Esophagus muscularis mucosa (tissue), 4 donors: Measurements from ENCODE around the gene NSD2. TPM values are rescaled to one million over a fixed set of nuclear protein-coding genes. Genes with fewer than 3 reads are reported as not detected.

Experiments used
- DNase-seq: peaks from one replicate; pipeline ENCODE4 v3.0.0-alpha.2; 2017; ENCODE audit errors: extremely low spot score
- H3K27ac ChIP-seq, 4 donors: fragments of 200-600 bp; sonication (generic); replicated peaks in 1 of 4; 1 replicate in 3 of 4; 2 replicates in 1 of 4; pipeline ENCODE4 v1.5.1; 2016 to 2019; ENCODE audit warnings: mild to moderate bottlenecking in 1 of 4
- H3K27me3 ChIP-seq, 4 donors: fragments of 200-600 bp; sonication (generic); one replicate each; pipeline versions ENCODE4 v1.5.1 to v1.6.0; 2016 to 2019
- H3K36me3 ChIP-seq, 4 donors: fragments of 200-600 bp; sonication (generic); one replicate each; pipeline ENCODE4 v1.5.1; 2016 to 2019
- H3K4me1 ChIP-seq, 4 donors: fragments of 200-600 bp; sonication (generic); one replicate each; pipeline ENCODE4 v1.5.1; 2016 to 2019
- H3K4me3 ChIP-seq, 4 donors: fragments of 200-600 bp; sonication (generic); 1 replicate in 2 of 4; 2 replicates in 2 of 4; pipeline ENCODE4 v1.5.1; 2016 to 2019; ENCODE audit warnings: mild to moderate bottlenecking in 4 of 4, moderate library complexity in 1 of 4
- H3K9me3 ChIP-seq, 4 donors: fragments of 200-600 bp; sonication (generic); 1 replicate in 3 of 4; 2 replicates in 1 of 4; pipeline ENCODE4 v1.5.1; 2016 to 2019
- EP300 ChIP-seq: sonication (generic); formaldehyde crosslinking; IDR thresholded peaks from one replicate; pipeline ENCODE4 v1.6.1; 2017; ENCODE audit warnings: antibody characterized with exemption
- POLR2A ChIP-seq: fragments of 450-650 bp; IDR thresholded peaks from one replicate; pipeline ENCODE4 v1.6.1; 2017; ENCODE audit warnings: antibody characterized with exemption, moderate library complexity, mild to moderate bottlenecking, low read depth
- POLR2AphosphoS5 ChIP-seq, 2 donors: sonication (generic); formaldehyde crosslinking; IDR thresholded peaks; one replicate each; pipeline ENCODE4 v1.6.1; 2017; ENCODE audit warnings: antibody characterized with exemption in 2 of 2
- WGBS: methylation state at CpG from one replicate; pipeline ENCODE4 v1.1.5; 2018; 5-methylcytosine and 5-hydroxymethylcytosine counted together
- intact Hi-C: fragments of 100-400 bp; cut with DNase I; formaldehyde crosslinking; loops from one replicate; pipeline ENCODE4 v1.15.1; 2023
- total RNA-seq, 4 donors: library from RNA; depleted of rRNA; stranded (reverse); fragments of >200 nt; gene quantifications; one replicate each; pipeline versions ENCODE4 v1.1.0 to v1.2.1, GENCODE V29; 2016
- TF ChIP-seq, protein P1 (sequence below), 3 experiments: fragments of 200-600 bp in 2 of 3; fragments of 450-650 bp in 1 of 3; sonication (generic) in 2 of 3; IDR thresholded peaks; one replicate each; pipeline ENCODE4 v1.5.1; 2017 to 2019; ENCODE audit warnings: antibody characterized with exemption in 3 of 3, mild to moderate bottlenecking in 2 of 3, moderate library complexity in 1 of 3

Gene NSD2
- total RNA-seq, 4 donors from 2014 or later: 31.8 to 44.2 (median 37.5) TPM

DNA sequence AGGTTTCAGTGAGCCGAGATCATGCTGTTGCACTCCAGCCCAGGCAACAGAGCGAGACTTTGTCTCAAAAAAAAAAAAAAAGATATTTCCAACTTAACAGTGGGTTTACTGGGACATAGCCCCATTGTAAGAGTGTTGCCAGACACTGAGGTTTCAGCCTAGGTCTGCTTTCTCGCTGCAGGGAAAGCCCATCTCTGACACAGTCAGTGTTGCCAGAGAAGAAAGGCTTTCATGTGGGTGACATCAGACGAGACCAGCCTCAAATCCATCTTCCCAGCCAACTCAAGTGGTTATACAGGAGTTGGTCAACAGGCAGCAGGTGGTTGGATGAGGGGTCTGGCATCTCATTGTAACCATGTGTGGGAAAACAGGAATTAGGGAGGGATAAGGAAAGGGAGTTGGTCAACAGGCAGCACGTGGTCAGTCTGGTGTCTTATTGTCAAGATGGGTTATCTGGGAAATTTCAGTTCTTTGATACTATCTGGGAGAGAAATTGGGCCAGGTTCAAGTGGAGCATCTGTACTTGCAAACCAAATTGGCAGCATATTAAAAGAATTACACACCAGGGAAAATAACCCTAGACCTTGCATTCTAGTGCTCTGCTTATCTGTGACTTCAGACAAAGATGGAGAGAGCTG, 96.4 kb downstream of the NSD2 start:
- intact Hi-C loops: no loop called here
- Histone ChIP-seq H3K36me3 (peaks cover 7 to 60% (median 49%) of the 10 kb centered on the region in 4 donors), H3K9me3 (no peaks in the 10 kb centered on the region), H3K4me1 (no peaks in the 10 kb centered on the region), H3K27ac (no peak overlapping the region), H3K4me3 (no peak overlapping the region), H3K27me3 (no peaks in the 10 kb centered on the region)
- WGBS: 78% methylated on average over 5 of the region's 5 CpGs
- TF ChIP-seq, protein P1, sequence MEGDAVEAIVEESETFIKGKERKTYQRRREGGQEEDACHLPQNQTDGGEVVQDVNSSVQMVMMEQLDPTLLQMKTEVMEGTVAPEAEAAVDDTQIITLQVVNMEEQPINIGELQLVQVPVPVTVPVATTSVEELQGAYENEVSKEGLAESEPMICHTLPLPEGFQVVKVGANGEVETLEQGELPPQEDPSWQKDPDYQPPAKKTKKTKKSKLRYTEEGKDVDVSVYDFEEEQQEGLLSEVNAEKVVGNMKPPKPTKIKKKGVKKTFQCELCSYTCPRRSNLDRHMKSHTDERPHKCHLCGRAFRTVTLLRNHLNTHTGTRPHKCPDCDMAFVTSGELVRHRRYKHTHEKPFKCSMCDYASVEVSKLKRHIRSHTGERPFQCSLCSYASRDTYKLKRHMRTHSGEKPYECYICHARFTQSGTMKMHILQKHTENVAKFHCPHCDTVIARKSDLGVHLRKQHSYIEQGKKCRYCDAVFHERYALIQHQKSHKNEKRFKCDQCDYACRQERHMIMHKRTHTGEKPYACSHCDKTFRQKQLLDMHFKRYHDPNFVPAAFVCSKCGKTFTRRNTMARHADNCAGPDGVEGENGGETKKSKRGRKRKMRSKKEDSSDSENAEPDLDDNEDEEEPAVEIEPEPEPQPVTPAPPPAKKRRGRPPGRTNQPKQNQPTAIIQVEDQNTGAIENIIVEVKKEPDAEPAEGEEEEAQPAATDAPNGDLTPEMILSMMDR (IDR thresholded peaks at IDR 0.05): no peak
- TF ChIP-seq POLR2A (no peak), POLR2AphosphoS5 (IDR thresholded peaks at IDR 0.05) (no peak)
- DNase-seq: no peak

DNA sequence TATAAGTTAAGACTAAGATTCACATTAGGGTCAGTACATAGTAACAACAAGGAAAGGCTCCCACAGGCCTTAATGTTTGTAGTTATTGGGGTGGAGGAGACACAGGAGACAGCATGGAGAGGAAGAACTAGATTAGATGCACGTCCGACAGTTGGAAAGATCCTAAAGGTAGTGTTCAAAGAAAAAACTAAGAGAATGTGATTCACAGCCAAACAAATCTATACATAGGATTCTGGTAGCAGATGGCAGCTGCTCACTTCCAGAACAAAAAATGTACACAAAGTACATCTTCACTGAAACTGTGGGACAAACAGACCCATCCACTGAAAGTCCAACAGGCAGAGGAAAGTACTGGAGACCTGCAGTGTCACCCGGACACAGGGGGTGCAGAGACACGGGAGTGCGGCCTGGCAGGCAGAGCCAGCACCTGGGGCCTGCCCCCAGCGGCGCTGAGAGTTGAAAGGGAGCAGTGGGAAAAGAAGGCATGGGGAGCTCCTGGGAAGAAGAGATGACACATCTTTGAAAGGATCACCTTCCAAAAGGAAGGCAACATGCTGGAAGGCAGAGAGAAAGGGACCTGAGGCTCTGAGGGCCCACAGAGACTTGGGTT, 97.6 kb downstream of the NSD2 start:
- no peak overlapping the region for H3K4me3 ChIP-seq
- no peak for DNase-seq
- intact Hi-C loops: no loop called here
- no peak overlapping the region for H3K27ac ChIP-seq
- TF ChIP-seq EP300 (no peak), POLR2AphosphoS5 (IDR thresholded peaks at IDR 0.05) (no peak), POLR2A (no peak)
- TF ChIP-seq, protein P1 (IDR thresholded peaks at IDR 0.05): no peak
- no peaks in the 10 kb centered on the region for H3K9me3 ChIP-seq
- no peaks in the 10 kb centered on the region for H3K4me1 ChIP-seq
- H3K27me3 ChIP-seq: no peaks in the 10 kb centered on the region
- H3K36me3 ChIP-seq: peaks cover 0 to 54% (median 48%) of the 10 kb centered on the region in 4 donors
- 90% methylated on average over 7 of the region's 7 CpGs for WGBS

DNA sequence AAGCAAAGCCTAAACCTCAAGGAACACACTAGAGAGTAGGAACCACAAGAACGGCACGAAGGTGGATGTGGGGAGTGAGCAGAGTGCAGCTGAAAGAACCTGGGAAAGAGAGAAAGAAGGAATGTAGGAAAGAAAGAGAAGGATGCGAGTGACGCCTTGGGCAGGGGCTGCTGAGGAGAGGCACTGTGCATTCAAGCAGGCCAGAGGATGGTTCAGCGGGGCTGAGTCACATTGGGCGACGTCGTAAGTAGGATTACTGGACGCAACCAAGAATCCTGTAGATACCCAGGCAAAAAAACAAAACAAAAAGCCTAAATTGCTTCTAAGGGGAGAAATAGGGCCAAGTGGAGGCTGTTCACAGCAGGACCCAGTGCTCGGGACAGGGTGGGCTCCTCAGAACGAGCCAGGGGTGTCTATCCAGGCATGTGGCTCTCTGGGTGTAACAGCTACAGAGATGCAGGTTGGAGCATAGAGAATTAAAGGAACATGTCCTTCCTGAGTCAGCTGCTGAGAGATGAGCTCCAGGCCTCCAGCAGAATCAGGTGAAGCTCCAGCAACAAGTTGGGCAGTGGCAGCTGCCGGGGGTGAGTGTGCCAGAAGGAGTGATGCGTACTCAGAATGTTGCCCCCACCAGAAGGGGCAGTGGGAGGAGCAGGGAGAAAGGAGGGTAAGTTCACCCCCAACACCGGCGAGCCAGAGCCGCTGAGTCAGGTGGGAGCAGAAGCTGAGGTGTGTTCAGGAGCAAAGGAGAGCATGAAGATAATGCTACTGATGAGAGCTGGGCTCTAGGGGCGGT, 98.9 kb downstream of the NSD2 start:
- H3K9me3 ChIP-seq: no peaks in the 10 kb centered on the region
- no peak overlapping the region for H3K4me3 ChIP-seq
- TF ChIP-seq POLR2A: no peak
- no peak for TF ChIP-seq EP300
- TF ChIP-seq, protein P1 (IDR thresholded peaks at IDR 0.05): no peak
- no peak for TF ChIP-seq POLR2AphosphoS5 (IDR thresholded peaks at IDR 0.05)
- intact Hi-C loops: no loop called here
- no peak for DNase-seq
- no peaks in the 10 kb centered on the region for H3K27me3 ChIP-seq
- H3K27ac ChIP-seq: no peak overlapping the region
- H3K36me3 ChIP-seq: peaks cover 1 to 64% (median 56%) of the 10 kb centered on the region in 4 donors
- H3K4me1 ChIP-seq: no peaks in the 10 kb centered on the region
- WGBS: 91% methylated on average over 17 of the region's 17 CpGs

DNA sequence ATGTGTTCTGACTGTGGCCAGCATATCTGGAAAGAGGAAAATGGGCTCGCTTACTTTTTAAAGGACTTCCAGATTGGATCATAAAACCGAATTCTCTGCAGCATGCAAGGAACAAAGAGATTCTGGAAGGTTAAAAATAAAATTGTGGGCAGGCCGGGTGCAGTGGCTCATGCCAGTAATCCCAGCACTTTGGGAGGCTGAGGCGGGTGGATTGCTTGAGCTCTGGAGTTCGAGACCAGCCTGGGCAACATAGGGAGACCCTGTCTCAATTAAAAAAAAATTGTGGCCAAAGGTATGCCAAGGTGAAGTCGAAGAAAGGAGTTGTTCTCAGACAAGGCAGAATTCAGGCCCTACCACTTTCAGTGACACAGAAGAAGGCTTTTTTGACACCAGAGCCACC, 99.7 kb downstream of the NSD2 start:
- Histone ChIP-seq H3K4me3 (no peak overlapping the region), H3K27ac (no peak overlapping the region), H3K4me1 (no peaks in the 10 kb centered on the region), H3K27me3 (no peaks in the 10 kb centered on the region), H3K9me3 (no peaks in the 10 kb centered on the region), H3K36me3 (peaks cover 9 to 66% (median 62%) of the 10 kb centered on the region in 4 donors)
- TF ChIP-seq EP300 (no peak), POLR2A (no peak), POLR2AphosphoS5 (IDR thresholded peaks at IDR 0.05) (no peak)
- TF ChIP-seq, protein P1 (IDR thresholded peaks at IDR 0.05): no peak
- intact Hi-C loops: no loop called here
- DNase-seq: no peak
- WGBS: 92% methylated on average over 6 of the region's 6 CpGs
